OCI-LY7 (cell line): Measurements from ENCODE around the gene COP1. TPM values are rescaled to one million over a fixed set of nuclear protein-coding genes. Genes with fewer than 3 reads are reported as not detected.

Source experiments
- BruUV-seq: library from RNA; stranded (reverse); fragments of 400-500 nt; replicated peaks from 2 replicates; lab custom pipeline; 2021; lab: Mats Ljungman, UMichigan
- CTCF ChIA-PET: fragments of 300-600 bp; sonication (Branson Sonifier 250); formaldehyde crosslinking; loops from one replicate; lab custom pipeline; 2022; ENCODE audit warnings: antibody characterized with exemption; ENCODE audit not compliant: unreplicated experiment; lab: Charles Lee
- POLR2A ChIA-PET: fragments of 300-600 bp; sonication (Branson Sonifier 250); formaldehyde crosslinking; loops from one replicate; lab custom pipeline; 2022; ENCODE audit warnings: antibody characterized with exemption; lab: Charles Lee
- DNase-seq: peaks from one replicate; pipeline ENCODE4 v3.0.0-alpha.2; 2015; ENCODE audit warnings: low spot score
- H2AFZ ChIP-seq: fragments of 200-600 bp; sonication (generic), shearing (Covaris generic); 2 replicates; pipeline ENCODE4 v1.6.1; 2014; ENCODE audit warnings: mild to moderate bottlenecking, antibody characterized with exemption, low read length, moderate library complexity
- H3K27ac ChIP-seq: fragments of 200-600 bp; sonication (generic); 2 replicates; pipeline ENCODE4 v1.5.1; 2014; ENCODE audit warnings: mixed run types, low read depth, mild to moderate bottlenecking, moderate library complexity, low read length, inconsistent platforms; ENCODE audit not compliant: poor library complexity, severe bottlenecking
- H3K36me3 ChIP-seq: fragments of 200-600 bp; sonication (generic); 2 replicates; pipeline ENCODE4 v1.6.1; 2014; ENCODE audit warnings: mild to moderate bottlenecking, antibody characterized with exemption, low read length, moderate library complexity, mixed read lengths; ENCODE audit not compliant: insufficient read depth
- H3K4me1 ChIP-seq: fragments of 200-600 bp; sonication (generic); 2 replicates; pipeline ENCODE4 v1.5.1; 2014; ENCODE audit warnings: mild to moderate bottlenecking, low read length; ENCODE audit not compliant: insufficient read depth, poor library complexity, severe bottlenecking
- H3K4me2 ChIP-seq: fragments of 200-600 bp; sonication (generic); 2 replicates; pipeline ENCODE4 v1.6.1; 2014; ENCODE audit warnings: mild to moderate bottlenecking, low read length
- H3K4me3 ChIP-seq: fragments of 200-600 bp; sonication (generic); 2 replicates; pipeline ENCODE4 v1.5.1; 2014; ENCODE audit warnings: mild to moderate bottlenecking, low read depth, low read length; ENCODE audit not compliant: poor library complexity, severe bottlenecking
- H3K79me2 ChIP-seq: fragments of 200-600 bp; sonication (generic); 2 replicates; pipeline ENCODE4 v1.6.1; 2016; ENCODE audit warnings: low read depth, mild to moderate bottlenecking, low read length, moderate library complexity, mixed read lengths; ENCODE audit not compliant: insufficient read depth
- H3K9me2 ChIP-seq: fragments of 200-600 bp; sonication (generic); 2 replicates; pipeline ENCODE4 v1.6.1; 2016; ENCODE audit warnings: mild to moderate bottlenecking, low read length, mixed read lengths; ENCODE audit not compliant: insufficient read depth
- H3K9me3 ChIP-seq: fragments of 200-600 bp; sonication (generic); 2 replicates; pipeline ENCODE4 v1.6.1; 2014; ENCODE audit warnings: mild to moderate bottlenecking, mixed run types, low read length, mixed read lengths
- H4K20me1 ChIP-seq: fragments of 200-600 bp; sonication (generic); 2 replicates; pipeline ENCODE4 v1.6.1; 2014; ENCODE audit warnings: mild to moderate bottlenecking, antibody characterized with exemption, low read length, moderate library complexity, mixed read lengths; ENCODE audit not compliant: insufficient read depth
- EZH2phosphoT487 ChIP-seq: fragments of 200-600 bp; sonication (generic); IDR thresholded peaks from 2 replicates; pipeline ENCODE4 v1.6.1; 2018; ENCODE audit warnings: low read depth, borderline replicate concordance, mild to moderate bottlenecking, mixed run types, antibody characterized with exemption, low read length, moderate library complexity, mixed read lengths
- intact Hi-C: fragments of 100-400 bp; cut with micrococcal nuclease; formaldehyde crosslinking; loops from one replicate; pipeline ENCODE4 v1.10.0; 2022; ENCODE audit not compliant: unreplicated experiment
- total RNA-seq, 2 experiments: library from RNA; depleted of rRNA in 1 of 2; stranded (reverse); fragments of >200 nt in 1 of 2; shearing (Covaris generic) in 1 of 2; gene quantifications; 2 replicates each; pipeline ENCODE4 v1.2.3, GENCODE V29; 2014 to 2022
- TF ChIP-seq, protein P1 (sequence below): fragments of 200-600 bp; sonication (generic); conservative IDR thresholded peaks from 2 replicates; pipeline ENCODE4 v1.5.1; 2014; ENCODE audit warnings: mild to moderate bottlenecking, antibody characterized with exemption, low read length, moderate library complexity, mixed read lengths

The COP1 gene
- total RNA-seq, 2 experiments from 2014 or later, result 75.2 to 76.9 TPM

DNA sequence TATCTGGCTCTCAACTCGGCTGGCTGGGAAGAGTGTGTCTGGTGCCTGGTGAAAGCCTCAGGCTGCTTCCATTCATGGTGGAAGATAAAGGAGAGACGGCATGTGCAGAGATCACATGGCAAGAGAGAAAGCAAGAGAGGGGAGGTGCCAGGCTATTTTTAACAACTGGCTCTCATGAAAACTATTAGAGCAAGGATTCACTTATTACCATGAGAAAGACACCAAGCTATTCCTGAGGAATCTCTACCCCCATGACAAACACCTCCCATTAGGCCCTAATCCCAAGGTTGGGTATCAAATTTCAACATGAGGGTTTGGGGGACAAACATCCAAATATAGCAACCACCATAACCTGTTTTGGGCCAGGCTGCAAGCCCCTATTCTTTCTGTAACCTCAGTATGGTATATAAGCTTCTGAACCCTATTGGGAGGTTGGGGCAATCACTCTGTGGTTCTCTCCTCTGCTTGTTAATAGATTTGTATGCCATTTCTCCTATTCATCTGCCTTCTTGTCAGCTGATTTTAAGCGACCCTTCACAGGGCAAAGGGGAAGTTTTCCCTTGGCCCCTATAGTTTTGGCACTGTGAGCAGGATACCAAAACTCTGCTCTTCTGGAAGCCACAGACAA lies 284.7 kb downstream of the COP1 start:
- ChIA-PET POLR2A (interaction anchor here (0.8 kb wide), 1 partner anchor 10 kb away, joined by 4 read pairs; no protein-coding TSS in a partner anchor), CTCF (no interaction called here)
- no peaks in the 10 kb centered on the region for H3K4me1 ChIP-seq
- H3K9me2 ChIP-seq, result no peaks in the 10 kb centered on the region
- H3K4me3 ChIP-seq, result no peak overlapping the region
- TF ChIP-seq EZH2phosphoT487, result no peak
- TF ChIP-seq, protein P1, sequence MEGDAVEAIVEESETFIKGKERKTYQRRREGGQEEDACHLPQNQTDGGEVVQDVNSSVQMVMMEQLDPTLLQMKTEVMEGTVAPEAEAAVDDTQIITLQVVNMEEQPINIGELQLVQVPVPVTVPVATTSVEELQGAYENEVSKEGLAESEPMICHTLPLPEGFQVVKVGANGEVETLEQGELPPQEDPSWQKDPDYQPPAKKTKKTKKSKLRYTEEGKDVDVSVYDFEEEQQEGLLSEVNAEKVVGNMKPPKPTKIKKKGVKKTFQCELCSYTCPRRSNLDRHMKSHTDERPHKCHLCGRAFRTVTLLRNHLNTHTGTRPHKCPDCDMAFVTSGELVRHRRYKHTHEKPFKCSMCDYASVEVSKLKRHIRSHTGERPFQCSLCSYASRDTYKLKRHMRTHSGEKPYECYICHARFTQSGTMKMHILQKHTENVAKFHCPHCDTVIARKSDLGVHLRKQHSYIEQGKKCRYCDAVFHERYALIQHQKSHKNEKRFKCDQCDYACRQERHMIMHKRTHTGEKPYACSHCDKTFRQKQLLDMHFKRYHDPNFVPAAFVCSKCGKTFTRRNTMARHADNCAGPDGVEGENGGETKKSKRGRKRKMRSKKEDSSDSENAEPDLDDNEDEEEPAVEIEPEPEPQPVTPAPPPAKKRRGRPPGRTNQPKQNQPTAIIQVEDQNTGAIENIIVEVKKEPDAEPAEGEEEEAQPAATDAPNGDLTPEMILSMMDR, result no peak
- no peak overlapping the region for H3K4me2 ChIP-seq
- H3K27ac ChIP-seq, result no peak overlapping the region
- BruUV-seq, result no TSS peak
- no peaks in the 10 kb centered on the region for H3K9me3 ChIP-seq
- no peaks in the 10 kb centered on the region for H3K79me2 ChIP-seq
- H3K36me3 ChIP-seq, result 0 out of 2 replicates have a peak, but pooled peaks cover 3% of the 10 kb centered on the region
- intact Hi-C loops, result no loop called here
- no peaks in the 10 kb centered on the region for H4K20me1 ChIP-seq
- H2AFZ ChIP-seq, result no peak overlapping the region
- no peak for DNase-seq

GRCh38 chr1:175920381-175920780 lies 286.7 kb downstream of the COP1 start:
- POLR2A ChIA-PET, result no interaction called here
- no peaks in the 10 kb centered on the region for H3K79me2 ChIP-seq
- no peak for DNase-seq
- CTCF ChIA-PET, result no interaction called here
- no peaks in the 10 kb centered on the region for H3K4me1 ChIP-seq
- no peak overlapping the region for H3K4me2 ChIP-seq
- no peaks in the 10 kb centered on the region for H3K36me3 ChIP-seq
- H2AFZ ChIP-seq, result no peak overlapping the region
- no peaks in the 10 kb centered on the region for H3K9me3 ChIP-seq
- BruUV-seq, result no TSS peak
- intact Hi-C loops, result no loop called here
- no peaks in the 10 kb centered on the region for H3K9me2 ChIP-seq
- H3K4me3 ChIP-seq, result no peak overlapping the region
- TF ChIP-seq EZH2phosphoT487, result no peak
- TF ChIP-seq, protein P1, result no peak
- H3K27ac ChIP-seq, result no peak overlapping the region
- no peaks in the 10 kb centered on the region for H4K20me1 ChIP-seq

DNA sequence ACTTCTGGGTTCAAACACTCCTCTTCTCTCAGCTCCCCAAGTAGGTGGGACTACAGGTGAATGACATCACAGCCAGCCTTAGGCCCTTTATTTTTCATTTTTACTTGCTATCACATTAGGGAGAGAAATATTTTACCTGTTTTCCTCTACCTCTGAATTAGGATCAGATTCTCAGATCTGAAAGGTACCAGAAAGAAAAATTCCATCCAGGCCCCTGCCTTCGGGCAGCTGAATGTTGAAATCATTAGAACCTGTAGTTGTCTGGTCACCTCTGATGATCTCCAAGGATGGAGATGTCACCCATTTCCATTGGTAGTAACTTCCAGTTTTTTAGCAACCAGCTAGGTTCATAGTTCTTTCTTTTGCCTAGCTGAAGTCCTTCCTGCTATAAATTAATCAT lies 288.1 kb downstream of the COP1 start:
- no TSS peak for BruUV-seq
- Histone ChIP-seq H3K27ac (no peak overlapping the region), H3K4me1 (no peaks in the 10 kb centered on the region), H3K79me2 (no peaks in the 10 kb centered on the region), H3K9me2 (no peaks in the 10 kb centered on the region), H2AFZ (no peak overlapping the region), H4K20me1 (no peaks in the 10 kb centered on the region), H3K36me3 (no peaks in the 10 kb centered on the region), H3K4me3 (no peak overlapping the region), H3K9me3 (no peaks in the 10 kb centered on the region), H3K4me2 (no peak overlapping the region)
- intact Hi-C loops, result no loop called here
- ChIA-PET CTCF (no interaction called here), POLR2A (no interaction called here)
- DNase-seq, result no peak
- TF ChIP-seq, protein P1, result no peak
- TF ChIP-seq EZH2phosphoT487, result no peak
